Neural crest cell (in vitro differentiated cells): ENCODE data around the gene MCC. TPM values are rescaled to one million over a fixed set of nuclear protein-coding genes. Genes with fewer than 3 reads are reported as not detected.
A peak's percentile ranks its signal among the peaks of the same experiment; 100 is the strongest.

Experiments
- DNase-seq: peaks from one replicate; pipeline ENCODE4 v3.0.0; 2021; ENCODE audit warnings: low read depth, mixed read lengths, low spot score
- H3K27ac Mint-ChIP-seq: one replicate; pipeline ENCODE4 v1.8.0; 2021; ENCODE audit warnings: mild to moderate bottlenecking, mixed read lengths; ENCODE audit not compliant: unreplicated experiment
- H3K27me3 Mint-ChIP-seq: 2 replicates; pipeline ENCODE4 v1.8.0; 2021; ENCODE audit warnings: low read depth, mild to moderate bottlenecking, mixed read lengths
- H3K36me3 Mint-ChIP-seq: 2 replicates; pipeline ENCODE4 v1.8.0; 2021; ENCODE audit warnings: low read depth, mild to moderate bottlenecking, mixed read lengths
- H3K4me1 Mint-ChIP-seq: 2 replicates; pipeline ENCODE4 v1.8.0; 2021; ENCODE audit warnings: mixed read lengths
- H3K4me3 Mint-ChIP-seq: one replicate; pipeline ENCODE4 v1.8.0; 2021; ENCODE audit warnings: mild to moderate bottlenecking, mixed read lengths
- H3K9me3 Mint-ChIP-seq: 2 replicates; pipeline ENCODE4 v1.8.0; 2021; ENCODE audit warnings: mixed read lengths
- CTCF ChIP-seq: fragments of 200-600 bp; sonication (generic); conservative IDR thresholded peaks from 2 replicates; pipeline ENCODE4 v1.5.0; 2021; ENCODE audit warnings: antibody characterized with exemption, mild to moderate bottlenecking
- total RNA-seq: library from RNA; stranded (reverse); gene quantifications from 2 replicates; pipeline ENCODE4 v1.2.1, GENCODE V29; 2021

The MCC gene
- total RNA-seq, 1 donor from 2014 or later: 10.8 TPM

GRCh38 chr5:113048931-113049330 lies 439.3 kb downstream of the MCC start:
- peaks cover 26% of the 10 kb centered on the region for H3K4me1 Mint-ChIP-seq
- H3K4me3 Mint-ChIP-seq: no peak overlapping the region

GRCh38 chr5:113047733-113048652 lies 440.3 kb downstream of the MCC start:
- no peak for DNase-seq
- TF ChIP-seq CTCF: no peak
- Mint-ChIP-seq H3K36me3 (peaks cover 5% of the 10 kb centered on the region), H3K4me3 (no peak overlapping the region), H3K4me1 (peaks cover 29% of the 10 kb centered on the region), H3K27me3 (no peaks in the 10 kb centered on the region), H3K27ac (no peak overlapping the region), H3K9me3 (no peaks in the 10 kb centered on the region)

More at GRCh38 chr5:113048931-113049330, 439.3 kb downstream of the MCC start:
- H3K27ac Mint-ChIP-seq: no peak overlapping the region
- peaks cover 5% of the 10 kb centered on the region for H3K36me3 Mint-ChIP-seq
- DNase-seq: no peak
- no peaks in the 10 kb centered on the region for H3K27me3 Mint-ChIP-seq
- no peak for TF ChIP-seq CTCF
- no peaks in the 10 kb centered on the region for H3K9me3 Mint-ChIP-seq

GRCh38 chr5:113047234-113047633 lies 441.0 kb downstream of the MCC start:
- H3K27ac Mint-ChIP-seq: peak overlapping the region; percentile 59
- H3K4me3 Mint-ChIP-seq: no peak overlapping the region
- H3K4me1 Mint-ChIP-seq: peaks cover 32% of the 10 kb centered on the region
- H3K36me3 Mint-ChIP-seq: peaks cover 5% of the 10 kb centered on the region
- H3K27me3 Mint-ChIP-seq: no peaks in the 10 kb centered on the region
- no peaks in the 10 kb centered on the region for H3K9me3 Mint-ChIP-seq
- TF ChIP-seq CTCF: no peak
- no peak for DNase-seq

GRCh38 chr5:113044776-113045465 lies 443.3 kb downstream of the MCC start:
- no peak for DNase-seq
- Mint-ChIP-seq H3K36me3 (peaks cover 3% of the 10 kb centered on the region), H3K9me3 (no peaks in the 10 kb centered on the region), H3K27me3 (no peaks in the 10 kb centered on the region), H3K4me3 (no peak overlapping the region), H3K4me1 (peaks cover 32% of the 10 kb centered on the region), H3K27ac (peak overlapping the region; percentile 90)
- TF ChIP-seq CTCF: no peak

- Mint-ChIP-seq H3K4me3 (no peak overlapping the region), H3K36me3 (peaks cover 3% of the 10 kb centered on the region), H3K27me3 (no peaks in the 10 kb centered on the region), H3K4me1 (peaks cover 32% of the 10 kb centered on the region), H3K9me3 (no peaks in the 10 kb centered on the region), H3K27ac (no peak overlapping the region)
- TF ChIP-seq CTCF: peak; percentile 41
- peak; percentile 25 for DNase-seq
Observed at GRCh38 chr5:113043491-113043931, 444.7 kb downstream of the MCC start.
